HepG2 (cell line): ENCODE data around the gene GABRB3. TPM values are rescaled to one million over a fixed set of nuclear protein-coding genes. Genes with fewer than 3 reads are reported as not detected.

Source experiments
- ATAC-seq: fragments of 200-7000 bp; cut with Tn5 transposase; 3 replicates; pipeline ENCODE4 v1.9.1; 2020; ENCODE audit warnings: mild to moderate bottlenecking, moderate library complexity
- BruUV-seq: library from RNA; stranded (reverse); fragments of 400-500 nt; replicated peaks from 2 replicates; lab custom pipeline; 2021; lab: Mats Ljungman, UMichigan
- CTCF ChIA-PET: fragments of 300-600 bp; formaldehyde crosslinking; extraction: SDS; loops from one replicate; lab custom pipeline; 2021; ENCODE audit warnings: low total read pairs, inconsistent platforms, low intra/inter-chr PET ratio; lab: Yijun Ruan, JAX
- POLR2A ChIA-PET: fragments of 350-600 bp; sonication (Branson Sonifier 250); formaldehyde crosslinking; loops from one replicate; lab custom pipeline; 2020; ENCODE audit warnings: antibody characterized with exemption, inconsistent platforms; lab: Yijun Ruan, JAX
- DNase-seq: peaks from one replicate; pipeline ENCODE4 v3.0.0-alpha.2; 2015; ENCODE audit warnings: low spot score
- FAIRE-seq: peaks from 3 replicates; lab custom pipeline; 2011; peaks lifted over from hg19 to GRCh38; lab: Jason Lieb, UNC
- H2AFZ ChIP-seq: one replicate; pipeline ENCODE4 v1.6.1; 2011; ENCODE audit warnings: low read length, inconsistent platforms
- H3K27ac ChIP-seq: fragments of 300-600 bp; 3 replicates; pipeline ENCODE4 v1.8.0; 2011; ENCODE audit warnings: mixed run types, mild to moderate bottlenecking, mixed read lengths, low read length, inconsistent platforms; ENCODE audit not compliant: insufficient read depth; ENCODE audit errors: extremely low read length
- H3K27me3 ChIP-seq, 2 experiments: fragments of 200-600 bp in 1 of 2; 2 replicates in 1 of 2; 3 replicates in 1 of 2; pipeline versions ENCODE4 v1.6.0 to v1.8.0; 2011; ENCODE audit warnings: low read length in 2 of 2, mild to moderate bottlenecking in 2 of 2, moderate library complexity in 2 of 2, inconsistent platforms in 1 of 2; ENCODE audit not compliant: insufficient read depth in 2 of 2, control insufficient read depth in 1 of 2
- H3K36me3 ChIP-seq, 2 experiments: fragments of 200-600 bp in 1 of 2; replicated peaks in 1 of 2; 2 replicates in 1 of 2; 3 replicates in 1 of 2; pipeline versions ENCODE4 v1.5.1 to v1.8.0; 2011; ENCODE audit warnings: low read length in 2 of 2, inconsistent platforms in 1 of 2; ENCODE audit not compliant: insufficient read depth in 2 of 2, control insufficient read depth in 1 of 2
- H3K4me1 ChIP-seq: 2 replicates; pipeline ENCODE4 v1.5.1; 2012; ENCODE audit warnings: low read length, inconsistent platforms; ENCODE audit not compliant: insufficient read depth
- H3K4me2 ChIP-seq: 2 replicates; pipeline ENCODE4 v1.6.0; 2011; ENCODE audit warnings: low read depth, low read length, inconsistent platforms
- H3K4me3 ChIP-seq, 3 experiments: fragments of 200-600 bp in 1 of 3; sonication (generic), shearing (Covaris generic) in 1 of 3; replicated peaks in 1 of 3; 2 replicates each; pipeline ENCODE4 v1.5.1; 2011 to 2016; ENCODE audit warnings: low read length in 3 of 3, inconsistent platforms in 2 of 3, low read depth in 2 of 3, mild to moderate bottlenecking in 2 of 3, control low read depth in 1 of 3, mixed read lengths in 1 of 3; ENCODE audit not compliant: insufficient read depth in 1 of 3
- H3K79me2 ChIP-seq: one replicate; pipeline ENCODE4 v1.6.1; 2011; ENCODE audit warnings: low read length, inconsistent platforms; ENCODE audit not compliant: insufficient read depth
- H3K9ac ChIP-seq: 2 replicates; pipeline ENCODE4 v1.6.0; 2011; ENCODE audit warnings: mild to moderate bottlenecking, low read depth, low read length, inconsistent platforms; ENCODE audit not compliant: insufficient read depth
- H3K9me3 ChIP-seq: 2 replicates; pipeline ENCODE4 v1.5.1; 2012; ENCODE audit warnings: mild to moderate bottlenecking, low read length
- H4K20me1 ChIP-seq: 2 replicates; pipeline ENCODE4 v1.6.0; 2011; ENCODE audit warnings: inconsistent platforms, mild to moderate bottlenecking, low read length, moderate library complexity; ENCODE audit not compliant: insufficient read depth
- ARID5B ChIP-seq: IDR thresholded peaks from 2 replicates; pipeline ENCODE4 v1.4.0; 2020; ENCODE audit warnings: mild to moderate bottlenecking, missing genetic modification reagents
- E2F5 ChIP-seq: sonication (generic); formaldehyde crosslinking; conservative IDR thresholded peaks from 2 replicates; pipeline ENCODE4 v1.4.0; 2020; ENCODE audit warnings: missing genetic modification reagents
- FOXO4 ChIP-seq: sonication (generic); formaldehyde crosslinking; conservative IDR thresholded peaks from 2 replicates; pipeline ENCODE4 v1.8.1; 2023; ENCODE audit warnings: missing genetic modification reagents
- GPN1 ChIP-seq: sonication (generic); formaldehyde crosslinking; IDR thresholded peaks from 2 replicates; pipeline ENCODE4 v1.5.1; 2020; ENCODE audit warnings: missing genetic modification reagents, borderline replicate concordance
- HNRNPK ChIP-seq: fragments of 200-400 bp; formaldehyde crosslinking; IDR thresholded peaks from 2 replicates; pipeline ENCODE4 v1.6.1; 2018; ENCODE audit warnings: low read length, low read depth, moderate library complexity, mild to moderate bottlenecking; ENCODE audit not compliant: poor library complexity, severe bottlenecking
- KAT7 ChIP-seq: IDR thresholded peaks from 2 replicates; pipeline ENCODE4 v1.6.1; 2018; ENCODE audit warnings: borderline replicate concordance, missing compliant biosample characterization
- NBN ChIP-seq: fragments of 450-650 bp; conservative IDR thresholded peaks from 2 replicates; pipeline ENCODE4 v1.6.1; 2017
- TFAP4 ChIP-seq: sonication (generic); IDR thresholded peaks from 2 replicates; pipeline ENCODE4 v1.6.1; 2016; ENCODE audit warnings: low read depth, borderline replicate concordance
- USF2 ChIP-seq, 2 experiments: sonication (generic) in 1 of 2; formaldehyde crosslinking in 1 of 2; IDR thresholded peaks; 2 replicates each; pipeline versions ENCODE4 v1.5.1 to v1.6.1; 2011 to 2020; ENCODE audit warnings: borderline replicate concordance in 1 of 2, low read depth in 1 of 2, low read length in 1 of 2, mild to moderate bottlenecking in 1 of 2, missing genetic modification reagents in 1 of 2, moderate library complexity in 1 of 2
- ZBTB38 ChIP-seq: sonication (generic); formaldehyde crosslinking; IDR thresholded peaks from 2 replicates; pipeline ENCODE4 v1.5.1; 2020; ENCODE audit warnings: mild to moderate bottlenecking, missing genetic modification reagents
- ZMAT3 ChIP-seq: sonication (generic); formaldehyde crosslinking; conservative IDR thresholded peaks from 2 replicates; pipeline ENCODE4 v1.7.0; 2021; ENCODE audit warnings: missing genetic modification reagents
- ZMYM4 ChIP-seq: sonication (generic); formaldehyde crosslinking; IDR thresholded peaks from 2 replicates; pipeline ENCODE4 v1.8.1; 2023; ENCODE audit warnings: mild to moderate bottlenecking, missing genetic modification reagents
- ZNF275 ChIP-seq: sonication (generic); formaldehyde crosslinking; IDR thresholded peaks from 2 replicates; pipeline ENCODE4 v1.8.0; 2022; ENCODE audit warnings: missing genetic modification reagents, mild to moderate bottlenecking, inconsistent platforms, borderline replicate concordance
- ZNF549 ChIP-seq: sonication (generic); formaldehyde crosslinking; IDR thresholded peaks from 2 replicates; pipeline ENCODE4 v1.5.0; 2020; ENCODE audit warnings: missing genetic modification reagents
- WGBS: methylation state at CpG from one replicate; pipeline ENCODE4 v1.1.6; 2017; ENCODE audit warnings: low lambda C conversion rate; 5-methylcytosine and 5-hydroxymethylcytosine counted together
- in situ Hi-C: cut with HindIII; loops from 2 replicates; pipeline ENCODE4 v1.10.0; 2017; ENCODE audit warnings: low pct_unique_long_range_greater_than_20kb; ENCODE audit not compliant: extremely low pct_ligation_motif_present
- intact Hi-C: fragments of 100-400 bp; cut with micrococcal nuclease; formaldehyde crosslinking; loops from one replicate; pipeline ENCODE4 v1.10.0; 2022; ENCODE audit not compliant: unreplicated experiment
- polyA plus RNA-seq, 8 experiments: library from polyadenylated mRNA; depleted of rRNA in 3 of 8; stranded (reverse) in 7 of 8; unstranded in 1 of 8; fragments of >200 nt; fragmentation: Illumina TruSeq in 4 of 8; extraction: Trizol in 4 of 8; gene quantifications; 2 replicates each; pipeline versions ENCODE4 v1.2.1 to v1.2.3, GENCODE V29; 2011 to 2016; ENCODE audit warnings: low read depth in 4 of 8, missing spikeins in 1 of 8, mixed read lengths in 1 of 8; ENCODE audit not compliant: insufficient read depth in 1 of 8
- total RNA-seq, 5 experiments: library from RNA; depleted of rRNA; stranded (reverse); fragments of >200 nt; fragmentation: Illumina TruSeq; extraction: Trizol; gene quantifications; 2 replicates each; pipeline ENCODE4 v1.2.3, GENCODE V29; 2016; ENCODE audit warnings: low read depth in 1 of 5

The GABRB3 gene
- total and polyA plus RNA-seq, 2 of the 13 experiments (the other 11 are each of a cell fraction or from before 2014, with no cell fraction given), result not detected

- Histone ChIP-seq H3K9me3 (peaks cover 98% of the 10 kb centered on the region), H3K36me3 (no peaks in the 10 kb centered on the region), H3K79me2 (no peaks in the 10 kb centered on the region), H3K4me1 (no peaks in the 10 kb centered on the region), H4K20me1 (no peaks in the 10 kb centered on the region), H3K4me3 (no peak overlapping the region), H3K9ac (no peak overlapping the region), H3K4me2 (no peak overlapping the region), H3K27ac (no peak overlapping the region), H2AFZ (no peak overlapping the region), H3K27me3 (no peaks in the 10 kb centered on the region)
- TF ChIP-seq ZMYM4 (CRISPR knock-in tag) (no peak), GPN1 (CRISPR knock-in tag) (no peak), ZNF549 (CRISPR knock-in tag) (no peak), E2F5 (no peak), KAT7 (no peak), ZMAT3 (no peak), ZBTB38 (CRISPR knock-in tag) (no peak), TFAP4 (no peak), NBN (no peak), HNRNPK (no peak), FOXO4 (CRISPR knock-in tag) (no peak), ZNF275 (no peak), USF2 (IDR thresholded peaks at IDR 0.05; ENCODE audit: low read depth, low read length) (no peak), USF2 (CRISPR knock-in tag; IDR thresholded peaks at IDR 0.05; ENCODE audit: borderline replicate concordance) (no peak), ARID5B (no peak)
- ChIA-PET POLR2A (no interaction called here), CTCF (no interaction called here)
- DNase-seq (no peak), FAIRE-seq (no peak), ATAC-seq (no peak)
- in situ Hi-C loops (no loop called here), intact Hi-C loops (no loop called here)
- WGBS, result 29% methylated on average over 7 of the region's 7 CpGs
- no TSS peak for BruUV-seq
These were observed 211.0 kb downstream of the GABRB3 start for GRCh38 chr15:26561896-26562295.
